Upper lobe of left lung (tissue), 6 donors: ENCODE measurements around the gene ZNF618. TPM values are rescaled to one million over a fixed set of nuclear protein-coding genes. Genes with fewer than 3 reads are reported as not detected.

Experiments used
- ATAC-seq, 2 donors: fragments of 200-7000 bp; cut with Tn5 transposase; one replicate each; pipeline ENCODE4 v1.9.1; 2022; ENCODE audit warnings: mild to moderate bottlenecking in 2 of 2, moderate library complexity in 2 of 2; ENCODE audit not compliant: low FRiP score in 2 of 2
- DNase-seq, 2 donors: peaks; one replicate each; pipeline ENCODE4 v3.0.0-alpha.2; 2019 to 2020
- H3K27ac ChIP-seq, 4 donors: fragments of 200-600 bp; sonication (generic); one replicate each; pipeline ENCODE4 v1.5.1; 2016 to 2019
- H3K27me3 ChIP-seq, 4 donors: fragments of 200-600 bp; sonication (generic); one replicate each; pipeline ENCODE4 v1.5.1; 2017 to 2019
- H3K36me3 ChIP-seq, 4 donors: fragments of 200-600 bp; sonication (generic); one replicate each; pipeline ENCODE4 v1.5.1; 2016 to 2019
- H3K4me1 ChIP-seq, 4 donors: fragments of 200-600 bp; sonication (generic); one replicate each; pipeline ENCODE4 v1.5.1; 2018 to 2019
- H3K4me3 ChIP-seq, 4 donors: fragments of 200-600 bp; sonication (generic); one replicate each; pipeline ENCODE4 v1.5.1; 2017 to 2019; ENCODE audit warnings: mild to moderate bottlenecking in 2 of 4, moderate library complexity in 1 of 4
- H3K9me3 ChIP-seq, 4 donors: fragments of 200-600 bp; sonication (generic); one replicate each; pipeline ENCODE4 v1.5.1; 2018 to 2019
- EP300 ChIP-seq, 4 donors: sonication (generic); formaldehyde crosslinking; IDR thresholded peaks; one replicate each; pipeline ENCODE4 v1.5.1; 2017; ENCODE audit warnings: antibody characterized with exemption in 4 of 4, control low read depth in 2 of 4
- POLR2A ChIP-seq, 4 donors: fragments of 450-650 bp; IDR thresholded peaks; one replicate each; pipeline ENCODE4 v1.5.1; 2016 to 2017; ENCODE audit warnings: antibody characterized with exemption in 4 of 4, mild to moderate bottlenecking in 2 of 4
- POLR2AphosphoS5 ChIP-seq, 2 donors: sonication (generic); formaldehyde crosslinking; IDR thresholded peaks; one replicate each; pipeline ENCODE4 v1.5.1; 2017; ENCODE audit warnings: antibody characterized with exemption in 2 of 2
- WGBS, 2 donors: methylation state at CpG; one replicate each; pipeline ENCODE4 v1.1.5; 2017 to 2018; 5-methylcytosine and 5-hydroxymethylcytosine counted together
- total RNA-seq, 6 donors: library from RNA; depleted of rRNA in 4 of 6; stranded (reverse); fragments of >200 nt in 4 of 6; gene quantifications; one replicate each; pipeline versions ENCODE4 v1.1.0 to v1.2.1, GENCODE V29; 2016 to 2021
- TF ChIP-seq, protein P1 (sequence below), 6 experiments: fragments of 450-650 bp in 4 of 6; fragments of 200-600 bp in 2 of 6; sonication (generic) in 2 of 6; IDR thresholded peaks; one replicate each; pipeline ENCODE4 v1.5.1; 2016 to 2019; ENCODE audit warnings: antibody characterized with exemption in 6 of 6
- donor health status: DM: no; HTN: no; CAD: no; lungs with moderate emphysema.
- donor health status: DM: no; HTN: yes; CAD: no; lungs with severe emphysema.

The ZNF618 gene
- total RNA-seq, 6 donors from 2014 or later, result 3.2 to 11.6 (median 9.1) TPM

DNA sequence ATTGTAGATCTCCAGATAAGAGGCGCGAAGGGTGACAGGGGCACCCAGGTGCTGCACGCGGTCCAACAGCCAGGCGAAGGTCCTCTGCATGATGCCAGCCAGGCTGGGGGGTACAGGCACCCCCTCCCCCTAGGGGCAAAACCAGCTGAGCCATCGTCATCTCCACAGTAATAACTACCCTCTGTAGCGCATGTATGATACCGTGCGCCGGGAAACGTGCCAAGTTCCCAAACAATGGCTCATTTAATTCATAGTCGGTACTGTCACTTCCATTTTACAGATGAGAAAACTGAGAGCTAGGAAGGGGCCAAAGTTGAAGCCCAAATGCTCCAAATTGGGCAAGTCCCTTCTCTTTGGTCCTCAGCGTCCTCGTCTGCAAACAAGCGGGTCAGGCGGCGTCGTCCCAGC is 221.5 kb downstream of the ZNF618 start:
- H3K9me3 ChIP-seq, result peaks cover 0 to 5% (median 0%) of the 10 kb centered on the region in 4 donors
- H3K4me1 ChIP-seq, result peaks cover 11 to 23% (median 14%) of the 10 kb centered on the region in 4 donors
- WGBS, 2 donors, result 26 to 34% methylated on average over 14 to 18 of the region's 18 CpGs
- peak overlapping the region; percentile 6 to 61 (median 58) for H3K4me3 ChIP-seq
- no peaks in the 10 kb centered on the region for H3K36me3 ChIP-seq
- TF ChIP-seq EP300 (IDR thresholded peaks at IDR 0.05), result no peak
- TF ChIP-seq POLR2AphosphoS5 (IDR thresholded peaks at IDR 0.05), result no peak
- TF ChIP-seq, protein P1, sequence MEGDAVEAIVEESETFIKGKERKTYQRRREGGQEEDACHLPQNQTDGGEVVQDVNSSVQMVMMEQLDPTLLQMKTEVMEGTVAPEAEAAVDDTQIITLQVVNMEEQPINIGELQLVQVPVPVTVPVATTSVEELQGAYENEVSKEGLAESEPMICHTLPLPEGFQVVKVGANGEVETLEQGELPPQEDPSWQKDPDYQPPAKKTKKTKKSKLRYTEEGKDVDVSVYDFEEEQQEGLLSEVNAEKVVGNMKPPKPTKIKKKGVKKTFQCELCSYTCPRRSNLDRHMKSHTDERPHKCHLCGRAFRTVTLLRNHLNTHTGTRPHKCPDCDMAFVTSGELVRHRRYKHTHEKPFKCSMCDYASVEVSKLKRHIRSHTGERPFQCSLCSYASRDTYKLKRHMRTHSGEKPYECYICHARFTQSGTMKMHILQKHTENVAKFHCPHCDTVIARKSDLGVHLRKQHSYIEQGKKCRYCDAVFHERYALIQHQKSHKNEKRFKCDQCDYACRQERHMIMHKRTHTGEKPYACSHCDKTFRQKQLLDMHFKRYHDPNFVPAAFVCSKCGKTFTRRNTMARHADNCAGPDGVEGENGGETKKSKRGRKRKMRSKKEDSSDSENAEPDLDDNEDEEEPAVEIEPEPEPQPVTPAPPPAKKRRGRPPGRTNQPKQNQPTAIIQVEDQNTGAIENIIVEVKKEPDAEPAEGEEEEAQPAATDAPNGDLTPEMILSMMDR (IDR thresholded peaks at IDR 0.05), result no peak
- TF ChIP-seq POLR2A (IDR thresholded peaks at IDR 0.05), result no peak
- H3K27me3 ChIP-seq, result peaks cover 0 to 8% (median 3%) of the 10 kb centered on the region in 4 donors
- ATAC-seq, result no peak
- no peak overlapping the region for H3K27ac ChIP-seq
- no peak for DNase-seq

DNA sequence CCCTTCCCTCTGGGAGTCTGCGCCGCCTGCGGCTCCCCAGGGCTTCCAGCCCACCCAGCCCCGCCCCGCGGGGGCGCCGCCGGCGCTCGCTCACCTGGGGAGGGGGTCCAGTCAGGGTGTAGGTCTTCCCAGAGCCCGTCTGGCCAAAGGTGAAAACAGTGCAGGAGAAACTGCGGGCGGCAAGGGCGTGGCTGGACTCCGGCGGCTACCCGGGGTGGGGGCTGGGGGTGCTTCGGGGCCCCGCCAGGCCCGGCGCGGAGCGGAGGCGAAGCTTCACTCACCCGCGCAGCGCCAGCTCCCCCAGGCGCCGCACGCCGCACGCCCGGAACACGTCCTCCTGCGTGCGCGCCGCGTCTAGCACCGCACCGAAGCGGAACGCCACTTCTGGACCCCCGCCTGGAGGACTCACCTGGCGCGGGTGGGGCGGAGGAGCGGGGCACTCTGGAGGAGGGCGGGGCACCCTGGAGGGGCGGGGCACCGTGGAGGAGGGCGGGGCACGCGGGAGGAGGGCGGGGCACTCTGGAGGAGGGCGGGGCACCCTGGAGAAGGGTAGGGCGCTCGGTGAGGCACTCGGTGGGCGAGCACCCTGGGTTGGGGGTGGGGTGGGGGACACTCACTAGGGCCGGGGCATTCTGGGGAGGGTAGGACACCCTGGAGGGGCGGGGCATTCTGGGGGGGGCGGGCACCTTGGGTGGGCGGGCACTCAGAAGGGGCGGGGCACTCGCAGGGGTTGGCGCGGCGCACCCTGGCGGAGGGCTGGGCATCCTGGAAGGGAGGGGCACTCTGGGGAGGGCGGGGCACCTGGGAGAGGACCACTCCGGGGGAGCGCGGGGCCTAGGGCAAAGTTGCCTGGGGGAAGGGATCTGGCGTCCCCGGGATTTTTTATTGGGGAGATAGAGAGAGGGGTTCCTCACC is 222.2 kb downstream of the ZNF618 start:
- Histone ChIP-seq H3K4me3 (peak overlapping the region; percentile 6 to 61 (median 58)), H3K4me1 (peaks cover 11 to 23% (median 14%) of the 10 kb centered on the region in 4 donors), H3K9me3 (peaks cover 0 to 8% (median 0%) of the 10 kb centered on the region in 4 donors), H3K27ac (no peak overlapping the region), H3K36me3 (no peaks in the 10 kb centered on the region), H3K27me3 (peaks cover 0 to 8% (median 3%) of the 10 kb centered on the region in 4 donors)
- TF ChIP-seq, protein P1 (IDR thresholded peaks at IDR 0.05), result no peak
- TF ChIP-seq EP300 (IDR thresholded peaks at IDR 0.05) (no peak), POLR2A (IDR thresholded peaks at IDR 0.05) (no peak), POLR2AphosphoS5 (IDR thresholded peaks at IDR 0.05) (no peak)
- ATAC-seq, result peak; percentile 75 to 79
- peak; percentile 75 to 88 for DNase-seq
- 4 to 17% methylated on average over 2 to 14 of the region's 77 CpGs for WGBS, 2 donors

DNA sequence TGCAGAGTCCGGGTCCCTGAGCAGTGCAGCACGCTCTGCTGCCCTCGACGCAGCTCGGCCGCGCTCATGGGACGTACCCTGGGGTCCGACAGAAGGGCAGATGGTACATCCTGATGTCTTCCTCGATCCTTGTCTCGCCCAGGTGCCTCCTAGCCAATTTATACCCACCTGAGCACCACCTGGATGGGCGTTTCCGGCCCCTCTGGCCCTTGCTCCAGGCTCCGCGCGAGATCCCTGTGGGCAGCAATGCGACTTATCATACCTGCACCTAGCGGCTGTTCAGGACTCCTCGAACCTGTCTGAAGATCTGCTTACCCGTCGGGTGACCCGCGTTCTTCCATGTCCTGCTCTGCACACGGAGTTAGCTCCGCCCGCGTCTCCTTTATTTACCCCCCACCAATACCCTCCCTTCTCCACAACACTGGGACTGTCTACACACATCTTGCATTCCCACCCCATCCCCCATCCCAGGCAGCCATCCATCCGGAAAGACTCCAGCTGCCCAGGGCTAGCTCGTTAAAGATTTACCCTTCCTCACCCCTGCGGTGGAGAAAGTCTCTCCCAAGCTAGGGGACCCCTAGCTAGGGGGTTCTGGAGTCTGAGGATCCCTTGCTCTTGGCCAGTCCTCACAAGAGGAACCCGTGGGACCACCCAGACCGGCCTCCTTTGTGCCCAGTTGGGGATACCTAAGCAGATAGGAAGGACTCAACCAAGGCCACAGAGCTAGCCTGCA is 223.0 kb downstream of the ZNF618 start, which contains the start of gene KIF12:
TSS of gene KIF12 (minus strand) at position 357 of the 733 bp plus-strand sequence. CDS start at position 341, 16 bp downstream.
- Histone ChIP-seq H3K4me3 (peak within 1 kb of the TSS; percentile 6 to 61 (median 58)), H3K4me1 (peaks cover 11 to 23% (median 14%) of the 10 kb centered on the region in 4 donors), H3K36me3 (no peaks in the 10 kb centered on the region), H3K9me3 (peaks cover 0 to 8% (median 0%) of the 10 kb centered on the region in 4 donors), H3K27me3 (peaks cover 0 to 8% (median 3%) of the 10 kb centered on the region in 4 donors), H3K27ac (no peak within 1 kb of the TSS)
- DNase-seq, result no peak
- TF ChIP-seq, protein P1 (IDR thresholded peaks at IDR 0.05), result no peak
- TF ChIP-seq POLR2A (IDR thresholded peaks at IDR 0.05) (no peak), EP300 (IDR thresholded peaks at IDR 0.05) (no peak), POLR2AphosphoS5 (IDR thresholded peaks at IDR 0.05) (no peak)
- ATAC-seq, result peak in 1 of 2 donors; percentile 3
- 35 to 41% methylated on average over 29 to 32 of the region's 32 CpGs for WGBS, 2 donors

DNA sequence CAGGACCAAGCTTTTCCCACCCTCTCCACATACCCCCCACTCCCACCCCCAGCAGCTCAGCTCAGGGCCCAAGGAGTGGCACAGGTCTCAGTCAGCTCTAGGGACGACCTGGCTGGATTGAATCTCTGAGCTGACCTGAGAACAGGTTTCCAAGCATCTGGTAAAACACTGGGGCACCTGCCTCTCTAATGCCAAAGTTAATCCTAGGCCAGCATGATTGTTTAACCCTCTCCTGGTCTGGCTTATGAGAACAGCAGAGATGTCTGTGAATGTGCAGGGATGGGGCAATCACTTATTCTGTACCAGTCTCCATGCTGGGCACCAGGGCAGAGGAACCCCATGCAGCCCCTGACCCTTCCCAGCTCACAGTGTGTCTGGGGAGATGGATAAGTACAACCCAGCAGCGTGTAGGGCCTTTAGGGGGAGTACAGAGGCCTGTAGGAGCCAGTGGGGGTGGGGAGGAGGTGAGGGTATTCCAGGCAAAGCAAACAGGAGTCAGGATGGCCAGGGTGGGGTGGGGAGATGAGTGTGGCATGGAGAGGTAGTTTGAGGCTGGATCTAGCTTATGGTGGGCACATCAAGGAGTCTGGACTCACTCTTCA is 223.7 kb downstream of the ZNF618 start:
- H3K27me3 ChIP-seq, result peaks cover 0 to 8% (median 3%) of the 10 kb centered on the region in 4 donors
- no peak for DNase-seq
- WGBS, 2 donors, result 55 to 59% methylated on average over 1 to 2 of the region's 2 CpGs

More for the DNA sequence above, 223.7 kb downstream of the ZNF618 start:
- Histone ChIP-seq H3K36me3 (no peaks in the 10 kb centered on the region), H3K9me3 (peaks cover 0 to 8% (median 0%) of the 10 kb centered on the region in 4 donors), H3K27ac (no peak overlapping the region), H3K4me1 (peaks cover 11 to 23% (median 14%) of the 10 kb centered on the region in 4 donors), H3K4me3 (no peak overlapping the region)
- TF ChIP-seq, protein P1 (IDR thresholded peaks at IDR 0.05), result no peak
- no peak for TF ChIP-seq POLR2A (IDR thresholded peaks at IDR 0.05)
- TF ChIP-seq EP300 (IDR thresholded peaks at IDR 0.05), result no peak
- TF ChIP-seq POLR2AphosphoS5 (IDR thresholded peaks at IDR 0.05), result no peak
- ATAC-seq, result no peak
